Keratinocyte (primary cell): ENCODE results near the gene GRIA1. TPM values are rescaled to one million over a fixed set of nuclear protein-coding genes. Genes with fewer than 3 reads are reported as not detected.
"Not testable (repeated sequence)": the region's sequence is repeated elsewhere in the genome, so short reads cannot be mapped to it uniquely, and the experiment has no call there.

Experiments
- DNase-seq: peaks from one replicate; pipeline ENCODE4 v3.0.0-alpha.2; 2011; ENCODE audit warnings: low read depth, missing footprints, low spot score
- FAIRE-seq: peaks from 2 replicates; lab custom pipeline; 2011; peaks lifted over from hg19 to GRCh38; lab: Jason Lieb, UNC
- H2AFZ ChIP-seq: 2 replicates; pipeline ENCODE4 v1.6.0; 2012; ENCODE audit warnings: low read length, control low read depth, inconsistent platforms; ENCODE audit not compliant: control insufficient read depth
- H3K27ac ChIP-seq: 2 replicates; pipeline ENCODE4 v1.5.1; 2011; ENCODE audit warnings: low read length; ENCODE audit not compliant: control insufficient read depth, insufficient read depth
- H3K27me3 ChIP-seq: 3 replicates; pipeline ENCODE4 v1.6.0; 2011; ENCODE audit warnings: low read length; ENCODE audit not compliant: control insufficient read depth, insufficient read depth; ENCODE audit errors: extremely low read depth
- H3K36me3 ChIP-seq, 2 experiments: 2 replicates in 1 of 2; 3 replicates in 1 of 2; pipeline ENCODE4 v1.5.1; 2011; ENCODE audit warnings: low read length in 2 of 2, mild to moderate bottlenecking in 1 of 2; ENCODE audit not compliant: control insufficient read depth in 2 of 2, insufficient read depth in 2 of 2; ENCODE audit errors: extremely low read depth in 1 of 2
- H3K4me1 ChIP-seq: 3 replicates; pipeline ENCODE4 v1.5.1; 2011; ENCODE audit warnings: low read length; ENCODE audit not compliant: control insufficient read depth, insufficient read depth; ENCODE audit errors: extremely low read depth
- H3K4me2 ChIP-seq: 3 replicates; pipeline ENCODE4 v1.6.0; 2011; ENCODE audit warnings: low read depth, low read length; ENCODE audit not compliant: control insufficient read depth, insufficient read depth; ENCODE audit errors: extremely low read depth
- H3K4me3 ChIP-seq, 3 experiments: fragments of 200-600 bp in 1 of 3; sonication (generic) in 1 of 3; 2 replicates in 2 of 3; 3 replicates in 1 of 3; pipeline ENCODE4 v1.5.1; 2011 to 2016; ENCODE audit warnings: low read length in 3 of 3, mild to moderate bottlenecking in 3 of 3, control low read depth in 2 of 3, inconsistent platforms in 1 of 3, low read depth in 1 of 3, mixed read lengths in 1 of 3, mixed run types in 1 of 3, moderate library complexity in 1 of 3; ENCODE audit not compliant: control insufficient read depth in 2 of 3, insufficient read depth in 2 of 3; ENCODE audit errors: extremely low read depth in 1 of 3
- H3K79me2 ChIP-seq: 2 replicates; pipeline ENCODE4 v1.6.0; 2012; ENCODE audit warnings: low read length; ENCODE audit not compliant: control insufficient read depth, insufficient read depth
- H3K9ac ChIP-seq: 3 replicates; pipeline ENCODE4 v1.6.0; 2011; ENCODE audit warnings: low read length; ENCODE audit not compliant: control insufficient read depth, insufficient read depth; ENCODE audit errors: extremely low read depth
- H3K9me1 ChIP-seq: 3 replicates; pipeline ENCODE4 v1.6.0; 2011; ENCODE audit warnings: low read length; ENCODE audit not compliant: control insufficient read depth, insufficient read depth; ENCODE audit errors: extremely low read depth
- H3K9me3 ChIP-seq: 2 replicates; pipeline ENCODE4 v1.5.1; 2012; ENCODE audit warnings: low read depth, low read length; ENCODE audit not compliant: control insufficient read depth
- H4K20me1 ChIP-seq: 3 replicates; pipeline ENCODE4 v1.6.0; 2011; ENCODE audit warnings: low read length; ENCODE audit not compliant: control insufficient read depth, insufficient read depth; ENCODE audit errors: extremely low read depth
- CTCF ChIP-seq, 3 experiments: IDR thresholded peaks in 1 of 3; conservative IDR thresholded peaks in 1 of 3; optimal IDR thresholded peaks in 1 of 3; 2 replicates in 2 of 3; 3 replicates in 1 of 3; pipeline versions ENCODE3 to v1.5.1; 2011; ENCODE audit warnings: low read length in 3 of 3, mild to moderate bottlenecking in 3 of 3, moderate library complexity in 2 of 3, control low read depth in 1 of 3, inconsistent platforms in 1 of 3; ENCODE audit not compliant: insufficient read depth in 2 of 3; ENCODE audit errors: extremely low read depth in 1 of 3
- EZH2 ChIP-seq: IDR thresholded peaks from one replicate; pipeline ENCODE4 v1.6.1; 2012; ENCODE audit warnings: inconsistent platforms, mild to moderate bottlenecking, low read length, moderate library complexity
- dilution Hi-C: fragments of 300-500 bp; cut with MboI; formaldehyde crosslinking; loops from one replicate; pipeline ENCODE4 v1.7.0; 2020; ENCODE audit warnings: low sequenced_read_pairs; ENCODE audit not compliant: extremely low pct_ligation_motif_present
- polyA plus RNA-seq, 5 experiments: library from polyadenylated mRNA; depleted of rRNA in 3 of 5; stranded (reverse) in 3 of 5; stranded (forward) in 1 of 5; unstranded in 1 of 5; fragments of >200 nt; gene quantifications; 1 replicate in 1 of 5; 2 replicates in 3 of 5; 3 replicates in 1 of 5; pipeline versions ENCODE4 v1.2.1 to v1.2.3, GENCODE V29; 2011 to 2012; ENCODE audit warnings: missing spikeins in 2 of 5, low read depth in 1 of 5, low replicate concordance in 1 of 5
- small RNA-seq, 3 experiments: library from RNA; depleted of rRNA; stranded (forward); fragments of <200 nt; gene quantifications; one replicate each; pipeline ENCODE3, GENCODE V24; 2012; ENCODE audit warnings: low read depth in 3 of 3, low replicate concordance in 1 of 3; ENCODE audit not compliant: insufficient read length in 3 of 3

The GRIA1 gene
- polyA plus RNA-seq, 1 donor (not counting 4 experiments of a cell fraction or from before 2014, with no cell fraction given) = not detected

- no peak overlapping the region for H3K4me3 ChIP-seq
- dilution Hi-C loops = no loop called here
- H3K9me3 ChIP-seq = no peaks in the 10 kb centered on the region
- H3K4me2 ChIP-seq = no peak overlapping the region
- H3K27me3 ChIP-seq = no peaks in the 10 kb centered on the region
- H3K4me1 ChIP-seq = no peaks in the 10 kb centered on the region
- H3K9ac ChIP-seq = no peak overlapping the region
- no peak overlapping the region for H3K27ac ChIP-seq
- no peaks in the 10 kb centered on the region for H4K20me1 ChIP-seq
- FAIRE-seq (no peak), DNase-seq (no peak)
- H3K79me2 ChIP-seq = no peaks in the 10 kb centered on the region
- H3K36me3 ChIP-seq = no peaks in the 10 kb centered on the region
- no peaks in the 10 kb centered on the region for H3K9me1 ChIP-seq
- TF ChIP-seq EZH2 = no peak
- no peak for TF ChIP-seq CTCF (optimal IDR thresholded peaks at IDR 0.05 in 1 of 3, IDR thresholded peaks at IDR 0.05 in 1 of 3, conservative IDR thresholded peaks at IDR 0.05 in 1 of 3; ENCODE audit: extremely low read depth in 1 of 3, insufficient read depth in 2 of 3, low read length in 3 of 3)
- no peak overlapping the region for H2AFZ ChIP-seq
Measured at GRCh38 chr5:153860195-153860886, 369.9 kb downstream of the GRIA1 start.

DNA sequence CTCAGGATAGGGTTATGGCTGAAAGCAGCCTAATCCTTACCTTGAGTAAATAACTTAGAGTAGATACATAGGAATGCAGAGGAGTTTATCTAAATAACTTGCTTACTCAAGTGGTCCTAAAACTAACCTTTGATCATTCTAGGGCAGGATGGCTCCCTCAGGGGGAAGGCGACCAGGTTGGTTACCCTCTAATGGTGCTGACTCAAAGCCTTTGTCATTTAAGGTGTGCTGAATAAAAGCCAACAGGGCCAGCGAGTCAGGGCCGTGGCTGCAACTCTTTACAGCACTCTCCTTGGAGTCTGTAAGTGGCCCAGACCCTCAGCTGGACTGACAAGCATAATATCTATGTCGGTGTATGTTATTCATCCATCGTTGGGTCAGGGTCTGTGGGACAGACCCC lies 372.4 kb downstream of the GRIA1 start:
- H3K4me1 ChIP-seq, H4K20me1 ChIP-seq, H3K9ac ChIP-seq, H3K9me1 ChIP-seq, H3K4me3 ChIP-seq, dilution Hi-C loops, H3K27me3 ChIP-seq, H3K79me2 ChIP-seq, H3K27ac ChIP-seq, H3K4me2 ChIP-seq, H2AFZ ChIP-seq, H3K9me3 ChIP-seq, DNase-seq, FAIRE-seq, H3K36me3 ChIP-seq: not testable (repeated sequence)

Small RNA genes within 50 kb of the gene (small RNA-seq; reads per million reads assigned to genes)
- 0 reads per million in 3 experiments for gene RN7SL177P
